GM19395 (cell line): ENCODE data around the gene VGLL1.

Experiments
- ATAC-seq: cut with Tn5 transposase; IDR thresholded peaks from one replicate; pipeline ENCODE4 v1.9.1; 2021; ENCODE audit warnings: mild to moderate bottlenecking, moderate library complexity; ENCODE audit not compliant: unreplicated experiment

The VGLL1 gene, protein sequence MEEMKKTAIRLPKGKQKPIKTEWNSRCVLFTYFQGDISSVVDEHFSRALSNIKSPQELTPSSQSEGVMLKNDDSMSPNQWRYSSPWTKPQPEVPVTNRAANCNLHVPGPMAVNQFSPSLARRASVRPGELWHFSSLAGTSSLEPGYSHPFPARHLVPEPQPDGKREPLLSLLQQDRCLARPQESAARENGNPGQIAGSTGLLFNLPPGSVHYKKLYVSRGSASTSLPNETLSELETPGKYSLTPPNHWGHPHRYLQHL

DNA sequence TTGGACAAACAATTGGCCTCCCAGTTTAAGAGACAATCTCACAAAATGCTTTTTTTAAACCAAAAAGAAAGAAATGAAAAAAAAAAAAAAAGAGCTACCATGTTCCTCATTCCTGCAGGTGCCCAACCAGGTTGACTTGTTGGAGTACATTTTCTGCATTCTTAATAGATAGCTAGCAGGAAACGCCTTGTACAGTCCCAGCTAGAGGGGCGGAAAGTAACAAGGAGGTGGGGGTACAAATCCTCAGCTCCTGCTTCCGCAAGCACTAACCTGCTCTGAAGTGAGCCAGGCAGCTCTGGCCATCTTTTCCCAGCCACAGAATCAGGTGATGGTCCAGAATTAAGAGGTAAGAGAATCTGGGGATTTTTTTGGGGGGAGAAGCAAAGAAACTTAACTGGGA is at the start of gene VGLL1:
TSS of gene VGLL1 (plus strand) at position 265 of the 400 bp plus-strand sequence. CDS start 3,806 bp downstream, outside the sequence.
- no peak for ATAC-seq

DNA sequence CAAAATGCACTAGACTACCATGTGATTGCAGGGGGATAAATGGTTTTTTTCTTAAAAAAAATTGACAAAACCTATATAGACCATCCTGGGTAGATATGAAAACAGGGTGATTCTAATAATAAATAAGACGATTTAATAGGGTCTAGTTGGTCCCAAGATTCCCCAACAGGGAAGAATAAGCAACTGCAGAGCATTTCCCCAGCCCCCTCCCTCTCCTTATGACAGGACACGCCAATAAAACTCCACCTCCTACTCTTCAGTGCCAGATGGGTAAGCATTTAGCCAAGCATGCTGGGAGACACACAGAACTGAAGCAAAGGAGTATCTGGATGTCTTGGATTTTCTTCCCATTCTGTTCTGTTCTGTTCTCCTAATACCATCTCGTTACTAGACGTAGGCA is 44.4 kb upstream of the VGLL1 start, which contains the start of gene BRS3:
TSS of gene BRS3 (plus strand) at position 301 of the 400 bp plus-strand sequence. CDS start 168 bp downstream, outside the sequence.
- no peak for ATAC-seq

DNA sequence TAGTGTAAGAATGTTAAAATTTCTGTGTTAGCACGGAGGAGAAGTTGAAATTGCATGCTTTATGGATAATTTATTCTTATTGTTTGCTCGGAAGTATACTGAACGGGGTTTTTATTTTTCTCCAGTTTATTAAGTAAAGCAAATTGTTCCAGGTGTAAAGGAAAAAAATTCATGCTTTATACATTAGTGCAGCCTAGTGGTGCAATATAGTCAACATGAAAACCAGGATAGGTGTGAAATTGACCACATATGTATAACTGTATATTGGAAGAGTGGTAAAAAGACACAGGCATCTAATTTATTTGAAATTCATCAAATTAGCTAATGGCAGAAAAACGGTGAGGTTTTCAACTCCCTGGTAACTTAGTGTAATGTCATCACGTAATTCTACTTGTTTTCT is 43.3 kb upstream of the VGLL1 start:
- no peak for ATAC-seq

DNA sequence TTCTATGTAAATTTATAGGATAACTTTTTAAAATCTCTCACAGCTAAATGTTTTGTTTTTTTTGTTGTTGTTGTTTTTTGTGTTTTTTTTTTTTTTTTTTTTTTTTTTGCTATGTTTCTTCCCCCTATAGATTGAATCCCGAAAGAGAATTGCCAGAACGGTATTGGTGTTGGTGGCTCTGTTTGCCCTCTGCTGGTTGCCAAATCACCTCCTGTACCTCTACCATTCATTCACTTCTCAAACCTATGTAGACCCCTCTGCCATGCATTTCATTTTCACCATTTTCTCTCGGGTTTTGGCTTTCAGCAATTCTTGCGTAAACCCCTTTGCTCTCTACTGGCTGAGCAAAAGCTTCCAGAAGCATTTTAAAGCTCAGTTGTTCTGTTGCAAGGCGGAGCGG is 40.2 kb upstream of the VGLL1 start:
- no peak for ATAC-seq

DNA sequence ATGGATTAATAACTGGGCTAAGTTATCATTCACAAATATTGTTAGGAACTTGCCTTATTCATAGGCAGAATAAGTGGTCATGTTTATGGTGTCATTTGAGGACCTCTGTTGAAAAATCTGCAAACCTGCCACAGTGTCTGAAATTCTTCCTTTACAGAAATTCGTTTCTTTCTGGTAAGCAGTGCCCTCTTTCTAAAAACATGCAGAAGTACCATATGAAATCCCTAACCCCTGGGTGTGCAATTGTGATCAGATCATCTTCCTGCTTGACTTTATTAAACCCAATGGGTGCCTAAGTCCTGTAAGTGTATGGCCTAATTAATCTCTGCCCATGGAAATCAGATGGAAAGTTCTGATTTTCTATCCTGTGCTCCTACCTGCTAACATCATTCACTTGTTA is 39.0 kb upstream of the VGLL1 start:
- ATAC-seq: no peak

DNA sequence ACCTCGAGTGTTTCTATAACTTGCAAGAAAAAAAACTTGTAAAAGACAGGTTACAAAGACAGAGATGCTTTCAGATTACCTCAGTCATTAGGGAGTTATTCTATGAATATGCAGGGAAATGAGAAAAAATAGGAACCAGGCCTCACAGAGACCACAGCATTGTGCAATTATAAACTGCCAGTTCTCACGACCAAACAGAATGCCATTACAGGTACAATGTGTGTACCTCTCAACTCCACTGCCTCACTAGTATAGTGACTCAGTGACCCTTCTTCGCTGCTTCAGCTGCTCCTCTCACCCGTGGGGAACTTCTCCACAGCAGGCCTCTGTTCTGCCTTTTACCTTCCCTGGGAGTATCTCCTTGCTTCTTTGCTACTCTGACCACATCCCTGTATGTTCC is 37.0 kb upstream of the VGLL1 start:
- ATAC-seq: no peak

DNA sequence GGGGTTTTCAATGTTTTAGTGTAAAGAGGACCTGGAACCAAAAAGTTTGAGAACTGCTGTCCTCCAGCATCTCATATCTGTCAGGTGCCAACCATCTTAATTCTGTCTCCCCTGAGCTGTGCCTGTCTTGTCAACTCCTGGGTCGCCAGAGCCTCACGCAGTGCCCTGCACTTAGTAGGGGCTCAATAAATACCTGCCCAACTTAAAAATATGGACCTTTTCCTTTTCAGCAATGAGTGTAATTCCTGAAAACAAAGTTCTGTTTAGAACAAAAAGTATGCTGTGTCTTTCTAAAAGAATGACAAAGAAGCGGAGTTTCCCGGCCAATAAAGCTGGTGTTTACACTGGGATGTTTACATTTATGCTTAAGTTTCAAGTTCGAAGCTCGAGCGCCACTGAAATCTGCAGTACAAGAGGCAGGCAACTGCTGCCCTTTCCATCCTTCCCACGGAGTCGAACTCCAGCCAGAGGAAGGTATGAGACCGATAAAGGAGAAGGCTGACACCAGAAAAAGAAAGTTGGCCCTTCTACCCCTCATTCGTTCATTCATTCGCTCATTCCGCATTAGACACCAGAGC is 35.7 kb upstream of the VGLL1 start:
- peak; percentile 10 for ATAC-seq

DNA sequence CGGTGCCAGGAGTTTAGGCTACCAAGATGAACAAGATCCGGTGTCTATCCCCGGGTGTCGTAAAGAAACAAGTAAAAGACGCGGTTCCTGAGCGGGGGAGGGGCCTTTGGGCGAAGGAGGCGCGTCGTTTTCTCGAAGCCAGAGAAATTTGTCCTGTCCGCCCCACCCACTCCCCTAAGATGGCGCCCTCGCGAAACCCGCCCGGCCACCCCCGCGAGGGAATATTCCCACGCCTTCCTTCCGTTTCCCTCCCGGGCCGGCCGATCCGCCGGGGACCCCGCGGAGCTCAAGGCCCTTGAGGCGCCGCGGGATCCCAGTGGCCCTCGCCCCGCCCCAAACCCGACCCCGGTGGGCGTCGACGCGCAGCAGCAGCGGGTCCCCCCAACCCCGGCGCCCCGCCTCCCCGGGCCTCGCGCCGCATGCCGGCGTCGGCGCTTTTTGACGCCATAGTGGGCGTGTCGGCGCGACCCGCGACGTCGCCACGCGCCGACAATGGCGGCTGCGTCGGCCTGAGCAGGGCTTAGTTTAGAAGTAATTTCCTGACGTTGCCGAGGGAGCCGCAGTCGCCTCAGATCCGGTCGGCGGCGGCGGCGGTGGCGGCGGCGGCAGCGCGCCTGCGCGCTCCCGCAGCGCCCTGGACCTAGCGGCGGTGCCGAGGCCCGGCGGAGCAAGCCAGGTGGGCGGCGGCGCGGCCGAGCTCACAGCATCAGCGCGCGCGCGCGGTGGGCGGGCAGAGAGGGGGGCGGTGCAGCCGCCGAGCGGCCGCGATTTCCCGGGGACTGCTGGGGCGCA is 35.1 kb upstream of the VGLL1 start:
- peak; percentile 81 for ATAC-seq

DNA sequence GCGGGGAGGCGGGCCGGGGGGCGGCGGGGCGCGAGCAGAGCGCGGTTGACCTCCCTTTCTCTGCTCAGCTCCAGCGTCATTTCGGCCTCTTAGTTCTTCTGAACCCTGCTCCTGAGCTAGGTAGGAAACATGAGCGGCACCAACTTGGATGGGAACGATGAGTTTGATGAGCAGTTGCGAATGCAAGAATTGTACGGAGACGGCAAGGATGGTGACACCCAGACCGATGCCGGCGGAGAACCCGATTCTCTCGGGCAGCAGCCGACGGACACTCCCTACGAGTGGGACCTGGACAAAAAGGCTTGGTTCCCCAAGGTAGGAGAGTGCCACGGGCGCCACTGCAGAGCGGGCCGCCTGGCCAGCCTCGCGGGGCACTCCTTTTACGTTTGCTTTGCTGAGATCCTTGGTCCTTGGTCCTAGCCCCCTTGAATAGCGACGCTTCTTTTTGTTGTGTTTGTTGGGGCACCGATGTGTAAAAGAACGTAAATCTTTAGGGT is 34.4 kb upstream of the VGLL1 start, which contains the start of gene HTATSF1:
TSS of gene HTATSF1 (plus strand) at position 37 of the 497 bp plus-strand sequence. CDS start at position 130, 93 bp downstream.
- ATAC-seq: peak; percentile 31

DNA sequence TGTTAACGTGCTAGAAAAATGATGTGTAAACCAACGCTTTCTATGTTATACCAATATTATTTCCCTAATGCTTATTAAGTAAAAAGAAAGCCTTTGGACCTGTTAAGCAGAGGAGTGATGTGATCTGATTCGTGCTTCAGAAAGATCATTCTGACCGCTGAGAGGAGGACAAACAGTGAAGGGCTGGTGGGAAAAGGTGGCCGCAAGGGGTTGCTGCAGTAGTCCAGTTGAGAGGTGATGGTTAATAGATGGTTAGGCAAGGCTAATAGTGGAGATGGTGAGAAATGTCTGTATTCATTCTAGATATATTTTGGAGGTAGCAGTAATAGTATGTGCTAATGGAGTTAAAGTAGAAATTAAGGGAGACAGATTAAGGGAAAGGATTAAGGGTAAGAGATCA is 12.9 kb upstream of the VGLL1 start:
- ATAC-seq: no peak

DNA sequence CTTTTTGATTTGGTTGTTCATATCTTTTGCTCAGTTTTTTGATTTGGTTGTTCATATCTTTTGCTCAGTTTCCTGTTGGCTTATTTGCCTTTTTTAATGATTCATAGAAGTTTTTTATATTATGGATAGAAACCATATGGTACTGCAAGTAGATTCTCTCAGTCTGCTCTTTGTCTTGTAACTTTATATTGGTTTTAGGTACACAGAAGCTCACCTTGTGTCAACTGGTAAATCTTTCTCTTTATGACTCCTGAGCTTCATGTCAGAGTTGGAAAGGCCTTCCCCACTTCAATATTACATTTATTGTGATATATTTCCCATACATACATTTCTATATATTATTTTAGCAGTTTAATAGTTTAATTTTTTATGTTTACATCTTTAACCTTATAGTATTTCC is 8.2 kb upstream of the VGLL1 start:
- ATAC-seq: no peak

DNA sequence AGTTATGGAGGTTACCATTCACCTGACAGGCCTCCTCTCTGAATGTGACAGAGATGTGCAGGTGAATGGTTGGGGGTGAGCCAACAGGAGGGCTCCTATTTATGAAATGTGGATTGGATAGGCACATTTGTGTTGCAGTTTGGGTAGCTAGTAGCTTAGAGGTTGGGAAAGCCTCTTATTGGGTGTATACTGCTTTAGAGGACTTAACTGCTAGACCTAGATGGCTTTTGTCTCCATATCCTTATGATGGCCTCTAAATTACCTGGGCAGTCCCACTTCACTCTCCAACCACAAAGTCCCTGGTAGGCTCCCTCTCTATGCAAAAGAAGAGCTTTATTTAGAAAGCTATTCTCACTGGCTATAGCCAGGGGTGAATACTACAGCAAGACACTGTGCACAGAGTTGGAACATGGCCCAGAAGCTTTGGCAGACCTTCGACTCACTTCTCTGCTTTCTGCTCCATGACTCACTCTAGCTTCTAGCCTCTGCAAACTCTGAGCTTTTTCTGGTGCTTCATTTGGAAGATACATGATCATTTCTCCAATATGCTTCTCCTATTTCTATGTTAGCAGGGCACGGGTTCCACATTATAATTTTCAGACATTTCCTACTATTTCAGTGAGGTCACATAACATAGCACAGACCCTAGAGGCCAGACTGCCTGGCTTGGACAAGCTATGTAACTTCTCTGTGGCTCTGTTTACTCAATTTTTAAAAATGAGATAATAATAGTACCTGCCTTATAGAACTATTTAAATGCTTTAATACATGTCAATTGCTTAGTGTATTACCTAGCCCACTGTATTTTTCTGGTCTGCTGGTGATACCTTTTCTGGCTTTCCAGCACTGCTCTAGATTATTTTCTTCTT is 6.0 kb upstream of the VGLL1 start:
- ATAC-seq: no peak

DNA sequence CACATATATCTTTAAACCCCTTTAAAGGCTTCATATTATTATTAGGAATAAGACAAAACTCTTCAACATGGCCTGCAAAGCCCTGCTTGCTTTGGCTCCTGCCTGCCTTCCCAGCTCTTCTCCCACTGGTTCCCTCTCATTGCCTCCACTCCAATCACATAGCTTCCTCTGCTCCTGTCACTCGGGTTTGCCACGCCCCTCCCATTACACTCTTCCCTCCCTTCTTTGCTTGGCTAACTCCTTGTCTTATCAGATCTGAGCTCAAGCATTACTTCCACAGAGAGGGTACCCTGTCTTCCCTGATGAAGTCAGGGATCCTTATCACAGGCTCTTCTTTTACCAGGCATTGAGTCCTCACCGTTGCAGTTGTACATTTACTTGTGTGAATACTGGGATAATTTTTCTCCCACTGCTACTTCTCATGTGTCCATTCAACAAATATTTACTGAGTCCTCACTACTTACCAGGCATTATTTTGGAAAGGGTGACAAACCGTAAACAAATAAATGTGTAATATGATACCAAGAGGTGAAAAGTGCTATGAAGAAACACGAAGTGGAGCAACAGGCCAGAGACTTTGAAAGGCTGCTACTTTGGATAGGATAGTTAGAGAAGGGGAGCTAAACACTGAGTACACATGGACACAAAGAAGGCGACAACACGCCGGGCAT is 3.2 kb upstream of the VGLL1 start:
- no peak for ATAC-seq

DNA sequence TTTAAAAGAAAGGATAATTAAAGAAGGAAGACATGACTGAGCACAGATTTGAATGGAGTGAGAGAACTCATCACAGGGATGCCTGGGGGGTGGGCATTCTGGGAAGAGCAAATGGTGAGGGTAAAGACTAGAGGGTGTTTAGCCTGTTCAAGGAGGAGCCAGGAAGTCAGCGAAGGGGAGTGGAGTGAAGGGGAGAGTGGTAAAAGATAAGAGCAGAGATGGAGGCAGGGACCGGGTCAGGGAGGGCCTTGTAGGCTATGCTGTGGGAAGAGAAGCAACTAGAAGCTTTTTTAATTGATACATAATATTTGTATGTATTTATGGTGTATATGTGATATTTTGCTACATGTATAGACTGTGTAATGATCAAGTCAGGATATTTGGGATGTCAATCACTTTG is 2.2 kb upstream of the VGLL1 start:
- ATAC-seq: no peak

DNA sequence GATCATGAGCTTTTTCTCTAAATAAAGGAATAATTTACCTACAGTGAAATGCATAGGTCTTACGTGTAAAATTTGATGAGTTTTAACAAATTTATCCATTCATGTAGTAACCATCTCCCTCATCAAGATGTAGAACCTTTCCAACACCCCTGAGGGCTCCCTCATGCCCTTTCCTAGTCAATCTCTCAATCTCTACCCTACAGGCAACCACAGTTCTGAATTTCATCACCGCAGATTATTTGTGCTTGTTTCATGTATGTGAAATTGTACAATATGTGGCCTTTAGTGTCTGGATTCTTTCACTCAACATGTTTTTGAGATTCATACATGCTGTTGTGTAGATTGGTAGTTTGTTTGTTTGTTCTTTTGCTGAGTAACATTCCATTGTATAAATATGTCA is 2.1 kb downstream of the VGLL1 start:
- ATAC-seq: no peak

DNA sequence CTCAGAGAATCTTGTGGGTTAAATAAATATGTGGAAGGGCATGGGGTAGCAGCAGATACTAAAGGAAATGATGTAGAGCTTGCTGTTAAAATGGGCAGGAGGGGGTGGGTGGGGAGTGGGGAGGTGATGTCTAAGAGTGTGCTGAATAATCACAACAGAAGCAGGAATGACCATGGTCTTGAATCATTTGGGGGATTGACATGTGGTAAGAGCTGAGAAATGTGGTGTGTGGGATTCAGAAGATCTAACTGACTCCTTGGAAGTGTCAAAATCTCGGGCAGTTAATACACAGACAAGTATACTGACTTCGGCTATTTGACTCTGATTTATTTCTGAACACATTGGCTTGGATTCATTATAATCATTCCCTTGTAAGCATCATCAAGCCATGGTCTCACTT is 6.8 kb downstream of the VGLL1 start:
- no peak for ATAC-seq

DNA sequence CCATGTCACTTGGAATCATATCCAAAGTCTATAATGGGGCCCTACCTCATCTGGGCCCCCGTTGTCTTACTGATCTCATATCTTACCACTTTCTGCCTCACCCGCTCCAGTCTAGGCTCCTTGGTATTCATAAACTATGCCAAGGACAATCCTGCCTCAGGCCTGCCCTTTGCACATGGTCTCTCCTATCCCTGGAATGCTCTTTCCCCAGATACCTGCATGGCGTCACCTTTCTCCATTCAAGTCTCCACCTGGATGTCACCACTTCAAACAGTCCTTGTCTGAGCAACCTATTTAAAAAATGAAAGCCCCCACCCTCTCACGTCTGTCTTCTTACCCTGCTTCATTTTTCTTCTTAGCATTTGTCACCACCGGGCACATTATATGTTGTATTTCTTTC is 8.2 kb downstream of the VGLL1 start:
- no peak for ATAC-seq

DNA sequence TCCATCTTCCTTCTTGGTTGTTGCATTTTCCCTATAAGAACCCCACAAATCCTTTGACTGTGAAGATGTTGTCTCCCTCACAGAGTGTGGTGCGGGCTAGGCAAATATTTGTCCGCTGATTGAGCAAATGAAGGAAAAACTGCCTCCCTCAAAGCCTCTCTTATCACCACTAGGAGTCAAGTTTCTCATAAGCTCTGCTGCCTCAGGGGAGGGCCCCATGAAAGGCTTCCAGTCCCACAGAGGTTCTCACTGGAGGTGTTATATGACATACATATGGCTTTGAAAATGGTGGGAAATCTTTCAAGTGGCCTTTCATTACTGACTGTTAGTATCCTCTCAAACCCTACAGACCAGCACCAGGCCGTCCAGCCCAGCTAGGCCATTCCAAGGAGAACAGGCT is 9.3 kb downstream of the VGLL1 start:
- ATAC-seq: no peak

DNA sequence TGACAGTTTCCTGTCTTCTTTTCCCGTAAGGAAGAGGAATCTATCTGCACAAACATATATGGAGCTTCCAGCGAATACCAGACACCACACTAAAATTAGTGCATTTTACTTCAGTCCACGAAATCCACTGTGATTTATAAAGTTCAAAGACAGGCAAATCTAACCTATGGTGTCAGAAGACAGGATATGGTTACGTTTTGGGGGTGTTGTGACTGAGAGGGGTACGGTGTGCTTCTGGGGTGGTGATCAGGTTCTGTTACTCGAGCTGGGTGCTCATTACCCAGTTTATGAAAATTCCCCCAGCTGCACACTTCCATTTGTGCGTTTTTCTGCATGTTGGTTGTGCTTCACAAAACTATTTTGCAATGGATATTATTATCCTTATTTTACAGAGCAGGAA is 10.3 kb downstream of the VGLL1 start:
- no peak for ATAC-seq

DNA sequence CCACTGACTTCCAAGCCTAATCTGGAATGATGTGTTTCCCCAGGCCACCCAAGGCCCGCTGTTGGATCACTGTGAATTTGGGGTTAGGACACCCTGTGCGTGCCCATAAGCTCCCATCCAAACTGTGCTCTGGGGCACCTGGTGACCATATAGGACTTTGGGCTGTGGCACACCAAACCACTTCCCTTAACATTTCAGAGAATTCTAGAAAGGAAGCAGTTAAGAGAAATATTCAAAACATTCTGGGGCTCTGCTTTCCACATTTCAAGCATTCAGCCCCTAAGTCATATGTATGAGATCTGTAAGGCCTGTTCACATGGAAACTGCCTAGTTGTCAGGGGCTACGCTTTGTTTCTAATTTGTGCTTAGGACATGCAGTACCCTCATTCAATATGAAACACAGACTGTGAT is 14.4 kb downstream of the VGLL1 start:
- ATAC-seq: no peak
